ENCODE measurements around the gene ALG11.
"Not testable (repeated sequence)": the region's sequence is repeated elsewhere in the genome, so short reads cannot be mapped to it uniquely, and the experiment has no call there.

The ALG11 gene, protein sequence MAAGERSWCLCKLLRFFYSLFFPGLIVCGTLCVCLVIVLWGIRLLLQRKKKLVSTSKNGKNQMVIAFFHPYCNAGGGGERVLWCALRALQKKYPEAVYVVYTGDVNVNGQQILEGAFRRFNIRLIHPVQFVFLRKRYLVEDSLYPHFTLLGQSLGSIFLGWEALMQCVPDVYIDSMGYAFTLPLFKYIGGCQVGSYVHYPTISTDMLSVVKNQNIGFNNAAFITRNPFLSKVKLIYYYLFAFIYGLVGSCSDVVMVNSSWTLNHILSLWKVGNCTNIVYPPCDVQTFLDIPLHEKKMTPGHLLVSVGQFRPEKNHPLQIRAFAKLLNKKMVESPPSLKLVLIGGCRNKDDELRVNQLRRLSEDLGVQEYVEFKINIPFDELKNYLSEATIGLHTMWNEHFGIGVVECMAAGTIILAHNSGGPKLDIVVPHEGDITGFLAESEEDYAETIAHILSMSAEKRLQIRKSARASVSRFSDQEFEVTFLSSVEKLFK

DNA sequence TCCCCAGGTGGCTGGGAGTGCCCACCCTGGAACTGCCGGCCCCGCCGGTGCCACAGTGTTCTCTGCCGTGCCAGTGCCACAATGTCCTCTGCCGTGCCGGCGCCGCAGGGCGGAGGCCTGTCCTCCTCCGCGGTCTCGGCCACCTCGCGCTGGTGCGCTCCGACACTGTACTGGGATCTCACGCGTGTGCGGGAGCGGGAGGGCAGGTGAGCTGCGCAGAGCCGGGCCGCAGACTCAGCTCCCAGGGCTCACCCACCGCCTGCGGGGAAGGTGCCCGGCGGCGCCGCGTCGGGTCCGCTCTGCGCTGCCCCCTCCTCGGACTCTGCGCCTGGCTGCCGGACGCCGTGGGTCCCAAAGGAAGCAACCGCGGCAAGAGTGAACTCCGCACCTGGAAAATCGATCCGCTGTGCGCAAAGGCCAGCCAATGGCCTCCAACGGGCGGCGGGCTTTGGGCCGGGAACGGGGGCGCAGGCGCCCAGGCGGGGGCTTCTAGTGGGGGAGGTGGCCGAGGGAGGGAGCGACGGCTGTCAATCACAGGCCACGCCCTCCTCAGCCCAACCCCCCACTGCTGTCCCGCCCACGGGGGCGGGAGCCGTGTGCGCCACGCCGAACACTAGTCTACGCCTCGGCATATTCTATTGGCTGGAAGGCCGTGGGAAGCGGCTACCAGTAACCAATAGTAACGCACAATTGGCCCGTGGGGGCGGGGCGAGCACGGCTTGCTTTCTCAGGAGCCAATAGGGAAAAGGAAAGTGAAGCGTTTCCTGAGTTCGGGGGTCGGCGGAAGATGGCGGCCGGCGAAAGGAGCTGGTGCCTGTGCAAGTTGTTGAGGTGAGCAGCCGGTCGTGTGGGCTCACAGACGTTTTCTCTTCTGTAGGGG, at the start of gene ALG11:
Gene ALG11 (plus strand): TSS at position 767 of the 880 bp plus-strand sequence. CDS start 21 bp downstream, at position 788.
- peak; percentile 96 for DNase-seq (ENCODE audit: low read depth in 2 of 2)

DNA sequence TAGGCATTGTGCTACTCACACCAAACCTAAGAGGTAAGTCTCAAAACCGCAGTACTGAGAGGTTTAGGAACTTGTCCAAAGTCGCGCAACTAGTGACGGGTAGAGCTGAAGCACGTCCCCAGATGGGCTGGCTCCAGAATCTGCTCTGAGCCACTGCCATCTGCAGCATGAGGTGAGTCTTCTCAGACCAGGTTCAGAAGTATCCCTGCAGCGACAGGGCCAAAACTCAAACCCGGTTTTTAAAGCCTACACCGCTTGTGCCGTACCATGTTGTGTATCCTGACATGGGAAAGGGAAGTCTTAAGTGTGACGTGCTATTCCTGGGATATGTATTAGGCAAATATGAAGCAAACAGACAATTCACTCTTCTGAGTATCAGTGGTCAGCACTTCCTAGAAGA, 46.0 kb upstream of the ALG11 start:
- DNase-seq (ENCODE audit: low read depth in 2 of 2), result no peak

DNA sequence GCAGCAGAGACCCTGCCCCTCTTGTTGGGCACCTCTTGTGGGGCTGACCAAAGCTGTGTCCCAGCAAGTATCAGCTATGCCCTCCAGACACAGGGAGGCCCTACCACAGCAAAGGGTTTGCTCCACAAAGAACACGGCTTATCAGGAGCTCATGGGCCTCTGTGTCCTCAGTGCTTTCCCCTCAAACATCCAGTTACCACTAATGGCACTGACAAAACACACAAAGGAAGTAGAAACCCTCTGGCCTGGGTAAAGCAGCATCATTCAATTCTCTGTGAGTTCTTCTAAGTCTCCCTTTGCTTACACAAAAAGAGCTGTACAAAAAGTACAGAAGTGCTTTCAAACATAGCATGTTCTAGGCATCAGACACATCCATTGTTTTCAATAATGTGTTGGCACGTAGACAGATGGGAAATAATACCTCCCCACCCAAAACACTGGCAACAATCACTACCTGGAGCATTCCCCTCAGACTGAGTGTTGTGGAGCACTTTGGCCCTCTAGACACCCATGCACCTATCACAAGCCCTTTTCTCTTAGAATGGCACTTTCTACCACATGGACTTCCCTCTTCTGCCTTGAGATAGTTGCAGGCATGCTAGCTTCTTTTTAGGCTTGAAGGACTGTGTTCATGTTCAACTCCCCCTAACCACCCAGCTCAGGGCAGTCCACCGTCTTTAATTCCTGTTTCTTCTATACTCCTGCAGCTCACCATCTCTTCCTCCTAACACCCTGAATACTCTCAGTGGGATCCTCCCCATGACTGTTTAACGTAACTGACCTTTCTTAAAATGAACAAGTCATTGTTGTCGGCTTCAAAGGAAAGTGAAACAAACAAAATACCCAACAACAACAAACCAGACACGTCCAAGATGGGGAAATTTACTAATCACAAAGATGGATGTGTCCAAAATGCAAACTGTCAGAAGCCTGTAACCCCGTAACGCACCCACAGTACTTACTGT, 44.4 kb upstream of the ALG11 start:
- DNase-seq (ENCODE audit: low read depth in 2 of 2), result no peak

DNA sequence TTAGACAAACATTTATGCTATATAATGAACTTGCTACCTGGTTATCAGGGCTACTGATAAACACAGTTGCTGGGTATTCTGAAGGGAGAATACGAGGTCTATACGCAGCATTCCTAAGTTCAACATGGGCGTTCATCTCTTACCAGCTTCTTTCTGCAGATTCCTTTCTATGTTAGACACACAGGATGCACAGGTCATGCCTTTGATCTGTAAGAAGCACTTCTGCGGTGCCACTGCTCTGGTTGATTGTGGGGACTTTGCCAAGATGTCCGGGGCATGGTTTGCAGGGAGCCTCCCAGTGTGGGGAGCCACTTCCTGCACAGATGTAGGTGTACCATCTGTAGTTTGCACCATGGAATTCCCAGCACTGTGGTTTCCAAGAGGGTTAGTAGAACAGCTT, 41.8 kb upstream of the ALG11 start:
- no peak for DNase-seq (ENCODE audit: low read depth in 2 of 2)

DNA sequence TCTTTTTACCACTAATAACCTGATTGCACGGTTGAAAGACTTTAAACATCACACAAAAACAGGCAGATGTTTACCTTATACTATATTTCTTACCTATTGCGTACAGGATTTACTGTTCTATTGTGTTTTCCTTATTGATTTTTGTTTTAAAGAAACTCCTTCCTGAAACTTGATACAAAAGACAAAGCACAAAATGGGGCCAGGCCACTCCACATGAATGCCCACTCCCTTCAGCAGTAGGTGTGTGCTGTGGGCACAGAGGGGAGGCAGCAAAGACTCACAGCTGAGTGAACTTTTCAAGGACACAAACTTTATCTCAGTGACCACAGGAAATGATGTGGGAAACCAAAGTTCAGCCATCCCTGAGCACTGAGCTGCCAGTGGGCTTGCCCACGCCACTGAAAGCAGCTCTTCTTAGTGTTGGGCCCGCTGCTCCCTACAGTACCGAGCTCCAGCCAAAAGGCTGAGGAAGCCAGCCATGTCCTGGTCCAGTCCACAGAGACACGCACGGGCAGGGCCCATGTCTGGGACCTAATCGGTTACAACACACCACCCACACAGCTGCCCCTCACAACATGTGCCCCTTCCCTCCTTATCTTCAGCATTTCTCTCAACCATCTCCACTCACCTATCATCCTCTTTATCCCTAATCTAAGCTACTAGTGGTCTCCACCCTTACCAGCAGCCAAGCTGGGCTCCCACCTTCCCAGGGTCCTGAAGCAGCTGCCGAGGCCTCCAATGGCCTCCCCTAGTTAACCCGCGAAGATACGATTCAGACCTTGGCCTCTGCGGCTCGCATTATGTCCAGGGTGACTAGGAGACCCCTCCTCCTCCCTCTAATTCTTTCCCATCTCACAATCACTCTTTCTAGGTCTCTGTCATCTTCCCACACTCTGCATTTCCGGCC, 40.4 kb upstream of the ALG11 start:
- no peak for DNase-seq (ENCODE audit: low read depth in 2 of 2)

DNA sequence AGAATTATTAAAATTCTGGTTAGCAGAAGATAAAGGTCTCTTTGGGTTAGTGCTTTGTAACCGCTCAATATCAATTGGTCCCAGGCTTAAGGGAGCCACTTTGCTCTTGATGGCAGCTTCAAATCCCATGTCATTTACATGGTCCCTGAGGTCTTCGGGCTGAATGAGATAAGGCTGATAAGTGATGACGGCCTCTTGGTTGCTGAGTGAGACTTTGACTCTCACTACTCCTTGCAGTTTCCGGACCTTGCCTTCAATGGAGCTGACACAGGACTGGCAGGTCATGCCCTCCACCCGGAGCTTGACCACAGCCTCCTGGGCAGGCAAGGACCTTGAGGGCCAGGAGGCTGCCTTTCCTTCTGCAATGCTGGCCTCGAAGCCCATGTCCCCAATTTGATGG, 37.7 kb upstream of the ALG11 start:
- no peak for DNase-seq (ENCODE audit: low read depth in 2 of 2)

DNA sequence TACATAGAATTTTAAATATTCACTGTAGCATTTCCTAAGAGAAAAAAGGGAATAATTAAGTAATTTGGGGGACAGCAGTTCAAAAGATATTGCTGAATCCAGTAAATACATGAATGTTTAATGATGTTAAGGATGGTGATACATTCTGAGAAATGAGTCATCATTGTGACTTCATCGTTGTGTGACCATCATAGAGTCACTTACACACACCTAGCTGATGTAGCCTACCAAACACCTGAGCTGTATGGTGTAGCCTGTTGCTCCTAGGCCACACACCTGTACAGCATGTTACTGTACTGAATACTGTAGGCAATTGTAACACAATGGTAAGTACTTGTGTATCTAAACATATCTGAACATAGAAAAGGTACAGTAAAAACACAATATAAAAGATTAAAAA, 35.8 kb upstream of the ALG11 start:
- DNase-seq (ENCODE audit: low read depth in 2 of 2), result no peak

DNA sequence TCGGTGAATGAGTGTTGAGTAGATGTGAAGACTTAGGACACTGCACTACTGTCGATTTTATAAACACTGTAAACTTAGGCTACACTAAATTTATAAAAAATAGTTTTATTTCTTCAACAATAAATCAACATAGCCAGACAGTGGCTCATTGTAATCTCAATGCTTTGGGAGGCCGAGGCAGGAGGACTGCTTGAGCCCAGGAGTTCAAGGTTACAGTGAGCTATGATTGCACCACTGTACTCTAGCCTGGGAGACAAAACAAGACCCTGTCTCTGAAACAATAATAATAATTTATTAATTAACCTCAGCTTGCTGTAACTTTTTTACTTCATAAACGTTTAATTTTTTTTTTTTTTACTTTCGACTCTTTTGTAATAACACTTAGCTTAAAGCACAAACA, 35.3 kb upstream of the ALG11 start:
- no peak for DNase-seq (ENCODE audit: low read depth in 2 of 2)

DNA sequence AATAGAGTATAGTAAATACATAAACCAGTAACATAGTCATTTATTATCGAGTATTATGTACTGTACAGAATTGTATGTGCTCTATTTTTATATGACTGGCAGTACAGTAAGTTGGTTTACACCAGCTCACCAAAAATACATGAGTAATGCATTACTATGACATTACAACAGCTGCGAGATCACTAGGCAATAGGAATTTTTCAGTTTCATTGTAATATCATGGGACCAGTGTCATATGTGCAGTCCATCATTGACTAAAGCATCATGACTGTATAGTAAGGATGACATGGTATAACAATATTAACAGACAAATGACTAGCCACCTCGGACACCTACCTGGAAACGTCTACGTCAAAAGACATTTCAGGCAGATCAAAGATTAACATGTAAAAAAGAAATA, 34.6 kb upstream of the ALG11 start:
- DNase-seq (ENCODE audit: low read depth in 2 of 2), result no peak

DNA sequence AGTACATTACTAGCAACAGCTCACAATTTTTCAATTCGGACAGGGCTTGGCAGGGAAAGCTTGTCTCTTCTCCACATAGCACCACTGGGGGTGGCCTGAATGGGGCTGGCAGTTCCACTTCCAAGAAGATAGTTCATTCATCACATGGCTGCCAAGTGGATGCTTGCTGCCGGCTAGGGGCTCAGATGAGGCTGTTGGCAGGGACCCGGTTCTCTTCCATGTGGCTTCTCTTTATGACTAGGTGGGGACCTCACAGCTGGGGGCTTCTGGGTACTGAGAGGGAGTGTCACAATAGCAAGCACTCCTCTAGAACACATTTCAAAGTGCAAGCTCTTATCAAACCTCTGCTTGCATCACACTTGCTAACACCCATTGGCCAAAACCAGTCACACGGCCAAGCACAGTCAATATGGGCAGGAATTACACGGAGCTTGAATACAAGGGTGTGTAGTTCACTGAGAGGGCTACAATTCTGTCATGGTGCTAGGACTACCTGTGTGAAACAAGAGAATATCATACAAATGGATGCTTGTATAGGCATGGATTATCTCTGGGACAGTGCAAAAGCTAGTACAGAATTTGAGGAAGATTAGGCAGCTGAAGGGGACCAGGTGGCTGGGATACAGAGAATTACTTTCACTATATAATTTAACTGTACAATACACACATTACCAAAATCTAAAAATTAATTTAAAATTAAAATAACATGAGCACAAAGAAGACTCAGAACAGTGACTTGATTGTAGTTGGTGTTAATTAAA, 33.2 kb upstream of the ALG11 start:
- no peak for DNase-seq (ENCODE audit: low read depth in 2 of 2)

DNA sequence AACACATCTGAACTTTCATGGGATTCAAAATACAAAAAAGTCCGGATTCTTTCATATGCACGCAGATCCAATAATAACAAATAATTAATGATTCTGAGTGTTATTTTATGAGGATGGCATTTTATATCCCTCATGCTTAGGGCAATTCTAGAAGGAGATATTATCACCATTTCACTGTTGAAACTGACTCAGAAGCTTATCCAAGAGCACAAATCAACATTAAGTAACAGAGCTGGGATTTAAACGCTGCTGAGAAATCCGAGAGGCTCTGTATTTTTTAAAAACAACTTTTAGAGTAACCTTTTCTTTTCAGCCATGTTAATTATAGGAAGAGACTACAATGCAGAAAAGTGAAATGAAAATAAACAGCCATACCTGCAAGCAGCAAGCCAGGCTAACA, 31.3 kb upstream of the ALG11 start:
- DNase-seq (ENCODE audit: low read depth in 2 of 2), result no peak

DNA sequence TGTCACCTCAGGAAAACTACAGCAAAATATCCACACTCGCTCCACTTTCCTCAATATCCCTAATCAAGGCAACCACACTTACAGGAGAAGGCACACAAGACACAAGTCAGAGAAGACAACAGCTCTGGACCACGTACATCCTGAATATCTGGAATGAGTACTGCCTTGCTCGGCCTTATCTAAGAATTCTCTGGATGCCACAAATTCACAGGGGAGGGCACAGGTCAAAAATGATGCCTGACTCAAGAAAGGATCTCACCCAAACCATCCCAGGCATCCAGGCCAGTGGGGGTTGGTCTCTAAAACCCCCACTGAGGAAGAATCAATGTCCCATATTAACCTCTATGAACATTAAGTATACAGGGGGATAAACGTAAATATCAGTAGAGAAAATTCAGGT, 30.8 kb upstream of the ALG11 start:
- peak in 1 of 2 experiments; percentile 2 for DNase-seq (ENCODE audit: low read depth in 2 of 2)

DNA sequence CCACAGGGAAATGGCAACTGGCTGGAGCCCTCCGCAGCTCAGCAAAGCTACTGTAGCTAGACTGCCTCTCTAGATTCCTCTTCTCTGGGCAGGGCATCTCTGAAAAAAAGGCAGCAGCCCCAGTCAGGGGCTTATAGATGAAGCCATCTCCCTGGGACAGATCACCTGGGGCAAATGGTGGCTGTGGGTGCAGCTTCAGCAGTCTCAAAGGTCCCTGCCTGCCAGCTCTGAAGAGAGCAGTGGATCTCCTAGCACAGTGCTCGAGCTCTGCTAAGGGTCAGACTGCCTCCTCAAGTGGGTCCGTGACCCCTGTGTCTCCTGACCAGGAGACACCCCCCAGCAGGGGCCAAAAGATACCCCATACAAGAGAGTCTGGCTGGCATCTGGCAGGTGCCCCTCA, 28.9 kb upstream of the ALG11 start:
- DNase-seq (ENCODE audit: low read depth in 2 of 2), result not testable (repeated sequence)

DNA sequence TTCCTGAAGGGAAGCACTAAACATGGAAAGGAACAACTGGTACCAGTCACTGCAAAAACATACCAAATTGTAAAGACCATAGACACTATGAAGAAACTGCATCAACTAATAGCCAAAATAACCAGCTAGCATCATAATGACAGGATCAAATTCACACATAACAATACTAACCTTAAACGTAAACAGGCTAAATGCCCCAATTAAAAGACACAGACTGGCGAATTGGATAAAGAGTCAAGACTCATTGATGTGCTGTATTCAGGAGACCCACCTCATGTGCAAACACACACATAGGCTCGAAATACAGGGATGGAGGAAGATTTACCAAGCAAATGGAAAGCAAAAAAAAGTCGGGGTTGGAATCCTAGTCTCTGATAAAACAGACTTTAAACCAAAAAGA, 27.3 kb upstream of the ALG11 start:
- not testable (repeated sequence) for DNase-seq (ENCODE audit: low read depth in 2 of 2)

DNA sequence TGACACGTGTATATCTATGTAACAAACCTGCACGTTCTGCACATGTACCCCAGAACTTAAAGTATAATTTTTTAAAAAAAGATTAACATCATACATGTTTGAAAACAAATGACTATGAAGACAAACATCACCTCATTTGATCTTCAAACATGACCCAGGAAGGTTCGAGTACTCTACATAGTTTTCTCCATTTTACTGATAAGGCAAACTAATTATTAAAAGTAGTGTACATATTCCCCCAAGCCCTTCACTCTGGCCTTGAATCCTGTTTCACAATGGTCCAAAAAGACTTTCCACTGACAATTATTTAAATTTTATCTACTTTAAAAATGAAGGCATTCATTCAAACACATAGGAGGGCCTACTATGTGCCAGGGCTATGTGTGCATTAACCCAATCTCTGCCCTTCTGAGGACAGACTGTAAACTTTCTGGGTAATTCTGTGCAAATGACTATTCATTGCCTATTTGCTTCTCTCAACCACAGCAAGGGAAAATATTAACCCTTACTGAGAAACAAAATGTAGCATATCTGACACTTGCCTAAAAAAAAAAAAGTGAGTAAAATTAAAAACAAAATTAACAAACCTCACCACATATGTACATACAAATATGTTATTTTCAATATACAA, 23.1 kb upstream of the ALG11 start:
- no peak for DNase-seq (ENCODE audit: low read depth in 2 of 2)

DNA sequence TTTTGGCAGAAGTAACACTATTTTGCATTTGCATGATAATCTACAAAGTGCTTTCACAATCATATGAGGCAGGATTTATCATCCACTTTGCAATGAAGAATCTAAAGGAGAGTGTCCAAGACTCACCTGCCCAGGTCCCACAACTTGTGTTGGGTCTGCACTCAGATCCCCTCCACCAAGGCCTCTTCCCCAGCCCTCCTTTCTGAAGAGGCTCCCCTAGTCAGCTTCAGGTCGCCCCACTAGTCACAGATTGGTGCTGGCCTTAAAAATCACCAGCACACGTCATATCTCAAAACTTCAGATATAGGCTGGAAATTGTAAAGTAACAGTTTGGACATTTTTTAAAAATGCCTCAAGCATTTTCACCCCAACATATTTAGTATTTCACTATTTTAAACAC, 18.5 kb upstream of the ALG11 start:
- DNase-seq (ENCODE audit: low read depth in 2 of 2), result no peak

DNA sequence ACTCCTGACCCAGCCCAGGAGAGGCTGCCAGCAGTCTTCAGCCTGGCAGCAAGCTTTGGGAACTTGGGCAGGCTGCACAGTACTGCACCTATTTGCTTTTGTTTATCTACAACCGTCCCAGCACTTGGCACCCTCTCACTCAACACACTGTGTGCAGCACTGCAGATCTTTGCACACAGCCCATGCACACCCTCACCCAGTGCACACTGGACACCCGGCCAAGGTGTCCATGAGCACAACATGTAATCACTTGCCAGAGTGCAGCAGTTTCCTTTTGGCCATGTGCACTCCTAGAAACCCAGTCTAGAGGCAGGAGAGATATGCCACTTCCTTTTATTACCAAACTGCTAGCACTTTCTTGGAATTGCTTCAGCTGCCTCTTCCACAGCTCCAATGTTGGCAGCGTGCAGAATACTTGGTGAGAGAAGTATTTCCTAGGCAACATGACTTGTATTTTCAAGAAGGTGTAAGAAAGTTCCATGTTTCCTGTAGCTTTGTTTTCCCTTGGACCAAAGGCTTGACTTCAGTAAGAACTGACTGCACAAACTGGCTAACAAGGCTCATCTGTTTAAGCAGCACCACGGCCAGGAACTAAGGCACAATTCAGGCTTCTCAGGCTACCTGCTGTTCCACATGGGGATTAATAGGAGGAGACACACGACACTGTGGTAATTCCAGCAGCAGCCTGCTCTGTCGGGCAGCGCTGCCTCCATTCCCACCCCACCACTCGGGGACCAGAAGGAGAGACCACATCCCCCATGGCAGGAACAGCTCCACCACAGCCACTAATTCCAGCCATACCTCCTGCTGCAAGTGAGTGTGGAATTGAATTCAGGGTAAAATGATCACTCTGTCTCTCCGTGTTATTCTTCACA, 16.3 kb upstream of the ALG11 start:
- DNase-seq (ENCODE audit: low read depth in 2 of 2), result no peak

DNA sequence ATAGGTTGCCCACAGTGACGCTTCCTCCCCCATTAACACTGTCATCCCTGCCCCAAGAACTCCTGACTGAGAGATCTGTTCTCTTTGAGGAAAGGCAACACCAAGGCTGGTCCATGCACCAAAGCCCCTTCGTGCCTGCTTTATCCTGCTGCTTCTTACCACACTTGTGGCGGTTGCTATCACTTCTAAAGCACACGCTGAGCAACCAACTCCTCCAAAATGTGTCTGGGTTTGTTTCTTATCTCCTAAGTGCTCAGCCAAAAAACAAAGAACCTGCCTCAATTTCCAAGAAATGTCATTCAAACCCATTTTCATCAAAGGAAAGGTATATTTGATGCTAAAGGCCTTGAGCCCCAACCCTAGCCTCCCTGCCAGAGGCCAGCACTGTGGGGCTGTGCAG, 15.6 kb upstream of the ALG11 start:
- DNase-seq (ENCODE audit: low read depth in 2 of 2), result no peak
